DND-41 (cell line): ENCODE data around the gene ALX1.
A peak's percentile ranks its signal among the peaks of the same experiment; 100 is the strongest.

Source experiments
- ATAC-seq: fragments of 200-7000 bp; cut with Tn5 transposase; 3 replicates; pipeline ENCODE4 v1.9.1; 2021; ENCODE audit warnings: low read depth; ENCODE audit not compliant: insufficient read depth
- DNase-seq: peaks from one replicate; pipeline ENCODE4 v3.0.0-alpha.2; 2020
- H2AFZ ChIP-seq: 2 replicates; pipeline ENCODE4 v1.6.0; 2012; ENCODE audit warnings: low read depth, low read length
- H3K27ac ChIP-seq: 2 replicates; pipeline ENCODE4 v1.5.1; 2012; ENCODE audit warnings: low read length, inconsistent platforms
- H3K27me3 ChIP-seq: fragments of 200-600 bp; sonication (generic); 2 replicates; pipeline ENCODE4 v1.6.0; 2012; ENCODE audit warnings: low read length, mild to moderate bottlenecking, inconsistent platforms; ENCODE audit not compliant: insufficient read depth, poor library complexity
- H3K36me3 ChIP-seq: 2 replicates; pipeline ENCODE4 v1.5.1; 2012; ENCODE audit warnings: low read length, inconsistent platforms; ENCODE audit not compliant: insufficient read depth
- H3K4me1 ChIP-seq: 2 replicates; pipeline ENCODE4 v1.5.1; 2012; ENCODE audit warnings: mild to moderate bottlenecking, low read length; ENCODE audit not compliant: insufficient read depth
- H3K4me2 ChIP-seq: 2 replicates; pipeline ENCODE4 v1.6.0; 2012; ENCODE audit warnings: mild to moderate bottlenecking, moderate library complexity, low read length, inconsistent platforms; ENCODE audit not compliant: insufficient read depth
- H3K4me3 ChIP-seq, 2 experiments: fragments of 200-600 bp in 1 of 2; shearing (Covaris generic) in 1 of 2; 2 replicates each; pipeline ENCODE4 v1.5.1; 2012 to 2016; ENCODE audit warnings: inconsistent platforms in 2 of 2, low read length in 2 of 2, mild to moderate bottlenecking in 2 of 2, low read depth in 1 of 2, moderate library complexity in 1 of 2
- H3K79me2 ChIP-seq: 2 replicates; pipeline ENCODE4 v1.6.0; 2012; ENCODE audit warnings: low read length, inconsistent platforms; ENCODE audit not compliant: insufficient read depth
- H3K9ac ChIP-seq: 2 replicates; pipeline ENCODE4 v1.6.0; 2012; ENCODE audit warnings: low read depth, mild to moderate bottlenecking, inconsistent platforms, low read length, moderate library complexity
- H3K9me3 ChIP-seq: 2 replicates; pipeline ENCODE4 v1.5.1; 2012; ENCODE audit warnings: low read length, moderate library complexity, mild to moderate bottlenecking, inconsistent platforms; ENCODE audit not compliant: insufficient read depth, severe bottlenecking
- H4K20me1 ChIP-seq: 2 replicates; pipeline ENCODE4 v1.6.0; 2012; ENCODE audit warnings: low read length; ENCODE audit not compliant: insufficient read depth
- EZH2 ChIP-seq: IDR thresholded peaks from 3 replicates; pipeline ENCODE4 v1.6.1; 2012; ENCODE audit warnings: borderline replicate concordance, low read depth, mild to moderate bottlenecking, moderate library complexity, low read length, inconsistent platforms; ENCODE audit not compliant: severe bottlenecking
- TF ChIP-seq, protein P1 (sequence below): IDR thresholded peaks from 2 replicates; pipeline ENCODE4 v1.5.1; 2012; ENCODE audit warnings: borderline replicate concordance, low read length, moderate library complexity, mild to moderate bottlenecking; ENCODE audit not compliant: poor library complexity, severe bottlenecking; ENCODE audit errors: extremely low read depth

Gene ALX1

DNA sequence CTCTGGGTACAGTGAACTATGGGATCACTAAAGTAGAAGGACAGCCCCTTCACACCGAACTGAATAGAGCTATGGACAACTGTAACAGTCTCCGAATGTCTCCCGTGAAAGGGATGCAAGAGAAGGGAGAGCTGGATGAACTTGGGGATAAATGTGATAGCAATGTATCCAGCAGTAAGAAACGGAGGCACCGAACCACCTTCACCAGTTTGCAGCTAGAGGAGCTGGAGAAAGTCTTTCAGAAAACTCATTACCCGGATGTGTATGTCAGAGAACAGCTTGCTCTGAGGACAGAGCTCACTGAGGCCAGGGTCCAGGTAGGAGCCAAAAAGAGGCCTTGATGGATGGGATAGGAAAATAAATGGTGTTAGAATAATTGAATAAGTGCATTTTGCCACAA is 3.5 kb downstream of the ALX1 start:
- Histone ChIP-seq H3K4me3 (no peak overlapping the region), H3K4me1 (no peaks in the 10 kb centered on the region), H3K9ac (no peak overlapping the region), H3K27ac (no peak overlapping the region), H2AFZ (no peak overlapping the region), H3K4me2 (no peak overlapping the region), H3K36me3 (no peaks in the 10 kb centered on the region), H3K27me3 (no peaks in the 10 kb centered on the region), H3K9me3 (no peaks in the 10 kb centered on the region), H3K79me2 (no peaks in the 10 kb centered on the region), H4K20me1 (no peaks in the 10 kb centered on the region)
- no peak for DNase-seq
- TF ChIP-seq, protein P1, sequence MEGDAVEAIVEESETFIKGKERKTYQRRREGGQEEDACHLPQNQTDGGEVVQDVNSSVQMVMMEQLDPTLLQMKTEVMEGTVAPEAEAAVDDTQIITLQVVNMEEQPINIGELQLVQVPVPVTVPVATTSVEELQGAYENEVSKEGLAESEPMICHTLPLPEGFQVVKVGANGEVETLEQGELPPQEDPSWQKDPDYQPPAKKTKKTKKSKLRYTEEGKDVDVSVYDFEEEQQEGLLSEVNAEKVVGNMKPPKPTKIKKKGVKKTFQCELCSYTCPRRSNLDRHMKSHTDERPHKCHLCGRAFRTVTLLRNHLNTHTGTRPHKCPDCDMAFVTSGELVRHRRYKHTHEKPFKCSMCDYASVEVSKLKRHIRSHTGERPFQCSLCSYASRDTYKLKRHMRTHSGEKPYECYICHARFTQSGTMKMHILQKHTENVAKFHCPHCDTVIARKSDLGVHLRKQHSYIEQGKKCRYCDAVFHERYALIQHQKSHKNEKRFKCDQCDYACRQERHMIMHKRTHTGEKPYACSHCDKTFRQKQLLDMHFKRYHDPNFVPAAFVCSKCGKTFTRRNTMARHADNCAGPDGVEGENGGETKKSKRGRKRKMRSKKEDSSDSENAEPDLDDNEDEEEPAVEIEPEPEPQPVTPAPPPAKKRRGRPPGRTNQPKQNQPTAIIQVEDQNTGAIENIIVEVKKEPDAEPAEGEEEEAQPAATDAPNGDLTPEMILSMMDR, result no peak
- TF ChIP-seq EZH2, result no peak
- ATAC-seq, result no peak

DNA sequence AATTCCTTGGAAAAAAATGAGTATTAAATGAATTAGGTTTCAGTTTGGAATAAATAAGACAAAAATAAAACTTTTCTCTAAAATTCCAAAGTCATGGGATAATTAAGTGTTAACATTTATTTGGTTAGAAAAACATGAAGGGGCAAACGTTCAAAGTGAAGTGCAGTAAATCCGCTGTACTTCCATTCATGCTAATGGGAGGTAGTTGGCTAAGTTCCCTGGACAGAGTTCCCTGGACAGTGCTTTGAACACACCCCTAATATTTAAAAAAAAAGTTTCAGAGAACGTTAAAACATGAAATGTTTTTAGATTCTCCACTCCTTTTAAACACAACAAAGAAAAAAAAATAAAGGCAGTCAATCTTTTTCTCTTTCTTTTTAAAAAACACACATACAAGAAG is 16.3 kb downstream of the ALX1 start:
- Histone ChIP-seq H3K4me2 (no peak overlapping the region), H3K9ac (no peak overlapping the region), H3K27me3 (no peaks in the 10 kb centered on the region), H2AFZ (no peak overlapping the region), H3K9me3 (no peaks in the 10 kb centered on the region), H3K27ac (no peak overlapping the region), H3K79me2 (no peaks in the 10 kb centered on the region), H3K36me3 (no peaks in the 10 kb centered on the region), H3K4me3 (no peak overlapping the region), H4K20me1 (no peaks in the 10 kb centered on the region), H3K4me1 (peaks cover 6% of the 10 kb centered on the region; the same call in 1 of the 2 replicates)
- ATAC-seq, result no peak
- TF ChIP-seq, protein P1, result no peak
- no peak for TF ChIP-seq EZH2
- DNase-seq, result no peak

DNA sequence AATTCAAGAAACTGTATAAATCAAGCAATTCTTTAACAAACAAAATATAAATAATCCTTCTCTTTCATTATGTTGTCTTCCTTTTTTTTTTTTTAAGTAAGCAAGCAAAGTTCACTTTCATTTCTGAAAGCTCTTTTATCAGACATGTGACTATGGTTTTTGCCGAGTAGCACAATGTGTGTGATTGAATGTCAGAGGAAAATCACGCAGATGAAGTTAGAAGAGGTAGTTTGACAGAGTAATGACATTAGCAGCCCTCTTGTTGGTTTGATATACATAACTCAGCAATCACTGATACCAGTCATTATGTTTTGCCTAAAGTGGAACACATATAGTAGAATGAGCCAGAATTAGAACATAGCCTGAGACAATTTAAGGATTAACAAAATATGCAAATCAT is 19.0 kb downstream of the ALX1 start:
- no peak overlapping the region for H3K27ac ChIP-seq
- DNase-seq (no peak), ATAC-seq (no peak)
- no peak overlapping the region for H3K9ac ChIP-seq
- no peak overlapping the region for H2AFZ ChIP-seq
- peaks cover 7% of the 10 kb centered on the region; the same call in 1 of the 2 replicates for H3K4me1 ChIP-seq
- no peak overlapping the region for H3K4me3 ChIP-seq
- no peaks in the 10 kb centered on the region for H3K9me3 ChIP-seq
- H3K79me2 ChIP-seq, result no peaks in the 10 kb centered on the region
- H3K4me2 ChIP-seq, result no peak overlapping the region
- H3K36me3 ChIP-seq, result no peaks in the 10 kb centered on the region
- H3K27me3 ChIP-seq, result no peaks in the 10 kb centered on the region
- no peak for TF ChIP-seq EZH2
- H4K20me1 ChIP-seq, result no peaks in the 10 kb centered on the region

DNA sequence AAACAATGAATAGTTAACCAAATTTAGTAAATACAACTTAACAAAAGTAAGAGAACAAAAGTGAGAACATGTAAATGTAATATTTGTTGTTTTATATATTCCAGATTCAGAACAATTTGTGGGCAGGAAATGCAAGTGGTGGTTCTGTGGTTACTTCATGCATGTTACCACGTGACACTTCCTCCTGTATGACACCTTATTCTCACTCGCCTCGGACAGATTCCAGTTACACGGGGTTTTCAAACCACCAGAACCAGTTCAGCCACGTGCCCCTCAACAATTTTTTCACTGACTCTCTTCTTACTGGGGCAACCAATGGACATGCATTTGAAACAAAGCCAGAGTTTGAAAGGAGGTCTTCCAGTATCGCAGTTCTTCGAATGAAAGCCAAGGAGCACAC is 21.0 kb downstream of the ALX1 start:
- no peak overlapping the region for H3K27ac ChIP-seq
- ATAC-seq, result peak; percentile 63; the same call in 2 of the 3 replicates
- H3K4me2 ChIP-seq, result no peak overlapping the region
- H3K4me3 ChIP-seq, result no peak overlapping the region
- no peak overlapping the region for H2AFZ ChIP-seq
- no peaks in the 10 kb centered on the region for H3K79me2 ChIP-seq
- no peaks in the 10 kb centered on the region for H4K20me1 ChIP-seq
- peak; percentile 6 for DNase-seq
- no peaks in the 10 kb centered on the region for H3K27me3 ChIP-seq
- H3K36me3 ChIP-seq, result no peaks in the 10 kb centered on the region
- H3K4me1 ChIP-seq, result peaks cover 7% of the 10 kb centered on the region; the same call in 1 of the 2 replicates
- no peak overlapping the region for H3K9ac ChIP-seq
- H3K9me3 ChIP-seq, result no peaks in the 10 kb centered on the region
- TF ChIP-seq, protein P1, result no peak
- no peak for TF ChIP-seq EZH2
